ENCODE data around the gene UNC5B.

DNA sequence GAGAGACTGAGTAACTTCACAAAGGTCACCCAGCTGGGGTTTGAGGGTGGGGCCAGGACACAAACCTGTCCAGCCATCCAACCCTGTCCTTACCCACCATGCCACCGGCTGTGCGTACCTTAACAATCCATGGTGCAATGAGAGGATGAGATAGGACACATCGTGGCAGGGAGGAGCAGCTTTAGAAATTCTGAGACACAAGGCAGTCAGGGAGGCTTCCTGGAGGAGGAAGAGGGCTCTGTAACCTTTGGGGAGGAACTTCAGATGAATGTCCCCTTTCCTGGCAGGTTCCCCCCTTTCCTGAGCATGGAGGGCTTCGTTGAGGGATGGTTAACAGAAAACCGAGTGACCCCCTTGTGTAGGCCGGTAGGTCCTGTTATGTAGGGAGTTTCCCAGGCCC lies 71.0 kb downstream of the UNC5B start:
- TF ChIP-seq CBX3 (IDR thresholded peaks at IDR 0.05; ENCODE audit: low read depth), result no peak
- TF ChIP-seq CTCF (IDR thresholded peaks at IDR 0.05 in 2 of 3, conservative IDR thresholded peaks at IDR 0.05 in 1 of 3; ENCODE audit: borderline replicate concordance in 1 of 3, insufficient read depth in 1 of 3, low read depth in 2 of 3, low read length in 2 of 3), result no peak
- TF ChIP-seq EZH2 (IDR thresholded peaks at IDR 0.05), result no peak

All from HCT116 (cell line).